Muscle of arm (tissue), 12 donors: ENCODE results near the gene ENTPD2. TPM values are rescaled to one million over a fixed set of nuclear protein-coding genes. Genes with fewer than 3 reads are reported as not detected.

Experiments used
- DNase-seq: peaks from one replicate; pipeline ENCODE4 v3.0.0-alpha.2; 2013
- polyA plus RNA-seq, 12 donors: library from polyadenylated mRNA; unstranded; fragments of 120-200 nt; gene quantifications; one replicate each; pipeline ENCODE4 v1.2.1, GENCODE V29; 2013; ENCODE audit not compliant: insufficient read length in 12 of 12

The ENTPD2 gene
- polyA plus RNA-seq, 12 donors, result 8.6 to 21.8 (median 12.8) TPM; not detected in 1

GRCh38 chr9:137031904-137032640, 21.8 kb downstream of the ENTPD2 start, which contains the start of gene FUT7:
Gene FUT7, minus strand, starts transcription at chr9:137032088. Its CDS starts 97 bp downstream, at chr9:137031991.
- no peak for DNase-seq

GRCh38 chr9:137030538-137031527, 23.0 kb downstream of the ENTPD2 start:
- no peak for DNase-seq

DNA sequence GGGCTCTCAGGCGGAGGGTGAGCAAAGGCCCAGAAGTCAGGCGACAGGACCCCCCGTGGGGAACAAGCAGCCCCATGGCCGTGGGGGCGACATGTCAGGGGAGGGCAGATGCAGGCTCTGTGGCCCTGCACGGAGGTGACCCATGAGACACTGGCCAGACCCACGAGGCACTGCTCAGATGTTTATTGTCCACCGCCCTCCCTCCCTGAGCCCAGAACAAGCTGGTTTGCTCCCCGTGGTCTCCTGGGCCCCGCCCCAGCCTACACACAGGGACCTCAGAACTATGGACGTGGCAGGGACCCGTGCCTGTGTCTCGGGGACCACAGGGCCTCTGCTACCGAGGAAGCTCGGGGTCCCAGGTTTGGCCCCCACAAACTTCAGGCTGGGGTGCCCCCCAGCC, 23.9 kb downstream of the ENTPD2 start:
- DNase-seq, result no peak

DNA sequence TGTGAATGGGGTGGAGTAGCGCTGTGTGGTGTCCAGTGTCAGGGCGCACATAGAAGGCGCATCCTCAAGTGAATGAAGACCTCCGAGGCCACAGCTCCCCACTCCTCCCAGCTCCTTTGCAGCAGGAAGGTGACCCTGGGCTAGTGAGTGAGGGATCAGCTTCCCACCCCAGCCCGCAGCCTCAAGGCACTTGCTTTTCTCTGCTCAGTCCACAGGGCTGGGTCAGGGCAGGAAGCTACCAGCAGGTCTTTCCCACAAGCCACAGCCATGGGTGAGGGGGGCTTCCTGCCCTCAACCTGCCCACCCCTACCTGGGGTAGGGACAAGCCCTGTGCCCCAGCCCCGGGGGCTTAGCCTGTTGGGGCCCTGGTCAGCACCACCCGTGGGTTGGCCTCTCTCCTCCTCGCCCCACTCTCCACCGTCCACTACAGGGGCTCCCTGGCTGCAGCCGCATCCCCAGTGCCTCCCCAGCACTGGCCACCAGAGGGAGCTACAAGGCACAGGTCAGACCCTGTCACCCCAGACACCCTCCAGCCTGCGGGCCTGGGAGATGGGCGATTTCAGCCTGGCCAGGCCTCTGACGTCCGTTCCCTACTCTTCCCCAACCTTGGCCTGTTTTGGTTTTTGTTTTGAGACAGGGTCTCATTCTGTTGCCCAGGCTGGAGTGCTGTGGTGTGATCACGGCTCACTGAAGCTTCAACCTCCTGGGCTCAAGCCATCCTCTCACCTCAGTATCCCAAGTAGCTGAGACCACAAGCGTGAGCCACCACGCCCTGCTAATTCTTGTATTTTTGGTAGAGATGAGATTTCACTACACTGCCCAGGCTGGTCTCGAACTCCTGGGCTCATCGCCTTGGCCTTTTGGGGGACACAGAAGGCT, 24.6 kb downstream of the ENTPD2 start:
- peak; percentile 55 for DNase-seq

- no peak for DNase-seq
Observed at GRCh38 chr9:137028263-137029057, 25.4 kb downstream of the ENTPD2 start.

GRCh38 chr9:137027369-137028262, 26.2 kb downstream of the ENTPD2 start, which contains the start of gene ABCA2:
Gene ABCA2, minus strand, starts transcription at chr9:137028237. Its CDS starts 97 bp downstream, at chr9:137028140.
- DNase-seq, result no peak

GRCh38 chr9:137026828-137027227, 27.0 kb downstream of the ENTPD2 start:
- DNase-seq, result no peak

DNA sequence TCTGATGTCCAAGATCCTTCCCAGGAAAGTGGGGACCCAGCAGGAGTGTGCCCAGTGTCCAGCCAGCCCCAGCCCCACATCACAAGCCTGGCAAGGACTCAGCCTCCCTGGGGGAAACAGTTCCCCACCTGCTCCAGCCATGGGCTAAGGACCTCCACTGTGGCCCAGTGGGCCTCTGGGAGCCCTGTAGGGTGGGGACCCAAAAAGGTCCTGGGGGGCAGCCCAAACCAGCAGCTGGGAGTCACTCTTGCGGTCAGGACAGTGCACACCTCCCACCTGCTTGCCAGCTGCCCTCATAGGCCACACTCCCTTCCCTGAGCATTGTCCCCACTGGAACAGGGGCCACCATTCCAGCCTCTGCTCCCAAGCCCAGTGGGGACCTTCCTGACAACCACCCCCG, 27.5 kb downstream of the ENTPD2 start:
- no peak for DNase-seq

DNA sequence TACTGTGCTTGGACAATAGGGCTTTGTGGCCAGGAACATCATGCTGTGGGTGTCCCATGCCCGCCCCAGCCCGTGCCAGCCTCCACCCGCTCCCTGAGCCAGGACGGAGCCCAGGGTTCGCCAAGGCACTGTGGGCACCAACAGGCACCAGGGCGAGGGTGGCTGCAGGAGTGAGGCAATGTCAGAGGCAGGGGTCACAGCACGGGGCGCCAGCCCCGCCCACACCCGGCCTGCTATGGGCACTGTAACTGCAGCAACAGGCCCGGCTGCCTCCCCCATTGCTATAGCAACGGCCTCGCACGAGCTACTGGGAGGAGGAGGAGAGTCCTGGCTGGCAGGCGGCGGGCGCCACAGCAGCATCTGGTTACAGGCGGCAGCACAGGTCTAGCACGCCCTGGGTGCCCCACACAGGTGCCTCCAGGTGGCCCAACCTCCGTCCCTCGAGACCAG, 28.3 kb downstream of the ENTPD2 start:
- DNase-seq, result no peak

GRCh38 chr9:137023583-137023991, 30.3 kb downstream of the ENTPD2 start:
- no peak for DNase-seq

- no peak for DNase-seq
Observed at GRCh38 chr9:137023157-137023556, 30.7 kb downstream of the ENTPD2 start.

- DNase-seq, result no peak
Observed at GRCh38 chr9:137022662-137023008, 31.2 kb downstream of the ENTPD2 start.

DNA sequence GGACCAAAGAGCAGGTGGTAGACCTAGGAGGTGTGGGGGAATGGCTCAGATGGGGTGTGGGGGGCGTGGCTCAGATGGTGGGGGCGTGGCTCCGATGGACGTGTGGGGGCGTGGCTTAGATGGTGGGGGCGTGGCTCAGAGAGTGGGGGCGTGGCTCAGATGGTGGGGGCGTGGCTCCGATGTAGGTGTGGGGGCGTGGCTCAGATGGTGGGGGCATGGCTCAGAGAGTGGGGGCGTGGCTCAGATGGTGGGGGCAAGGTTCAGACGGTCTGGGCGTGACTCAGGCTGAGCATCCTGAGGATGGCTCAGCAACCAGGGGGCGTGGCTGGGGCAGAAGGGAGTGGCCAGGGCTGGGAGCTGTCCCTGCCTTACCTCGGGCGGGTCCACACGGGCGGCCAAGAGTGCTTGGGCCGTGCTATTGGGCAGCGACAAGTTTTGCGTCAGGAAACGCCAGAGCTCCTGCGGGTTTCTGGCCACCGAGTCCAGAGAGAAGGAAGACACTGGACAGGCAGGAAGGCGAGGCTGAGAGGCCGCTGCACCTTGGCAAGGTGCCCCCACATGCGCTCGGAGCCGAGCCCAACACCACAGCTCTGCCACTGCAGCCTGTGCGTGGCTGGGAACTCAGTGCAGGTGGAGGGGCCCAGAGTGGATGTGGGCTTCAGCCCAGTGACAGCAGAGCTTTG, 31.7 kb downstream of the ENTPD2 start:
- no peak for DNase-seq

DNA sequence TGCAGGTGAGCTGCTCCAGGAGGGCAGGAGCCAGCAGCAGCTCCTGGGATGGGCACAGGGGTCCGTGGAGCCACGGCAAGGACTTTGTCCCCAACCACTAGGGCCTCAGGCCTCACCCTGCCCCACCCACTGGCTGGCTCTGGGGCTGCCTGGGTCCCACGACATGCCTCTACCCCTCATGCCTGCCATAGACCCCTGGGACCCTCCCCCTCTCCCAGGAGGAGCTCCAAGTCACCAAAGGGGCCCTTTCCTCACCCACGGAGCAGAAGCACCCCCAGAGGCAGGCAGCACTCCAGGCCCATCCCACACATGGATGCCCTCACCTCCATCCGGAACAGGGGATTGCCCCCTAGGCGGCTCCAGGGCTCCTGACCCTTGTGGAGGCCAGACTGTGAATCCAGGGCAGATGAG, 32.3 kb downstream of the ENTPD2 start:
- no peak for DNase-seq

GRCh38 chr9:137020771-137021567, 32.9 kb downstream of the ENTPD2 start:
- DNase-seq, result no peak

DNA sequence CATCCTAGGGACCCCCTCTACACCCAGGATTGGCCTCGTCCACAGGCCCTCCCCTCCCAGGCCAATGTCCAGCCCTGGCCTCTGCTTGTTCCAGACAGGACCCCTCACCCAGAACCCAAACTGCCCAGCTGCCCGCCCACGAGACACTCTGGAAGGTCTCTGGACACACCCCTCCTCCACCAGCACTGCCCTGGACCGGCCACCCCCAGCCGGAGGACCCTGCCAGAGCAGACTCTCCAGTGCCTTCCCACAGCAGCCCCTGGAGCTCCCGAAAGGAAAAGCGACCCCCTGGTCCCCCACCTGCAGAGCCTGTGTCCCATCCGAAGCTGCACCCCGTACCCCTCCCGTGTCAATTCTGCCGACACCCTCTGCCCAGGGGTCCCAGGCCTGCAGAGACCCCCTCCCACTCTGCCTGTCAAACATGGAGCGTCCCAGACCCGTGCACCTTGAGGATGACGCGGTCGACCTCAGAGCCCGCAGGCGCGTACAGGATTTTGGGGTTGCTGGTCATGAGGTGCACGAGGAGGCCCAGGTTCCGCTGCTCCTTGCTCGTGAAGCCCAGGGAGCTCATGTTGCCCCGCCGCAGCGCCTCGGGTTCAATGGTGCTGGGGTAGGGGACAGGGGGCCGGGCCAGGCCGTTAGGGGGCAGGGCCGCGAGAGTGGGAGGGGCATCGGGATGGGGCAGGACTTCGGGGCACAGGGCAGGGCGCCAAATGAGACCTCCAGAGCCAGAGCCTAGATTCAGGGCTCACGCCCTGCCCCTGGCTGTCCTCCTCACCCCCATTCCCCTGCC, 33.8 kb downstream of the ENTPD2 start:
- no peak for DNase-seq
